Stimulated activated CD4-positive, alpha-beta T cell treated with anti-CD3 and anti-CD28 coated beads, Interleukin-4, amount 100 ng/mL, for 24 hours (primary cell): ENCODE results near the gene MUC4.
"Not testable (repeated sequence)": the region's sequence is repeated elsewhere in the genome, so short reads cannot be mapped to it uniquely, and the experiment has no call there.

ENCODE experiments used
- DNase-seq: peaks from one replicate; pipeline ENCODE4 v3.0.0-alpha.2; 2020

The MUC4 gene

GRCh38 chr3:195809291-195809785 lies 2.4 kb downstream of the MUC4 start:
- DNase-seq, result no peak

GRCh38 chr3:195808741-195809290 lies 2.9 kb downstream of the MUC4 start:
- DNase-seq, result no peak

- no peak for DNase-seq
Observed at GRCh38 chr3:195807681-195808121, 4.0 kb downstream of the MUC4 start.

- DNase-seq, result no peak
Observed at GRCh38 chr3:195806916-195807231, 4.9 kb downstream of the MUC4 start.

GRCh38 chr3:195806211-195806915 lies 5.4 kb downstream of the MUC4 start:
- no peak for DNase-seq

- not testable (repeated sequence) for DNase-seq
Observed at GRCh38 chr3:195805588-195805987, 6.1 kb downstream of the MUC4 start.

GRCh38 chr3:195805181-195805580 lies 6.5 kb downstream of the MUC4 start:
- DNase-seq, result no peak

GRCh38 chr3:195803289-195803908 lies 8.3 kb downstream of the MUC4 start:
- DNase-seq, result no peak

- no peak for DNase-seq
Observed at GRCh38 chr3:195802795-195803194, 8.9 kb downstream of the MUC4 start.

- no peak for DNase-seq
Observed at GRCh38 chr3:195802261-195802701, 9.4 kb downstream of the MUC4 start.

GRCh38 chr3:195801251-195802183 lies 10.2 kb downstream of the MUC4 start:
- DNase-seq, result no peak

- no peak for DNase-seq
Observed at GRCh38 chr3:195800240-195800639, 11.5 kb downstream of the MUC4 start.

GRCh38 chr3:195796795-195797194 lies 14.9 kb downstream of the MUC4 start:
- DNase-seq, result no peak

- no peak for DNase-seq
Observed at GRCh38 chr3:195794708-195795107, 17.0 kb downstream of the MUC4 start.

- not testable (repeated sequence) for DNase-seq
Observed at GRCh38 chr3:195792621-195793020, 19.1 kb downstream of the MUC4 start.

- DNase-seq, result no peak
Observed at GRCh38 chr3:195790901-195791300, 20.8 kb downstream of the MUC4 start.

- DNase-seq, result no peak
Observed at GRCh38 chr3:195788711-195789581, 22.8 kb downstream of the MUC4 start.

GRCh38 chr3:195785781-195786405 lies 25.8 kb downstream of the MUC4 start:
- DNase-seq, result not testable (repeated sequence)

GRCh38 chr3:195784031-195784430 lies 27.7 kb downstream of the MUC4 start:
- not testable (repeated sequence) for DNase-seq

GRCh38 chr3:195781236-195781635 lies 30.5 kb downstream of the MUC4 start:
- DNase-seq, result not testable (repeated sequence)

- no peak for DNase-seq
Observed at GRCh38 chr3:195777975-195778374, 33.8 kb downstream of the MUC4 start.

- DNase-seq, result no peak
Observed at GRCh38 chr3:195774917-195775316, 36.8 kb downstream of the MUC4 start.
